ENCODE measurements around the gene MPP3. TPM values are rescaled to one million over a fixed set of nuclear protein-coding genes. Genes with fewer than 3 reads are reported as not detected.
"Not testable (repeated sequence)": the region's sequence is repeated elsewhere in the genome, so short reads cannot be mapped to it uniquely, and the experiment has no call there.

MPP3 gene
- total and polyA plus RNA-seq, 2 donors, result 0.61 to 1.5 TPM

GRCh38 chr17:43877031-43877430, 44.1 kb upstream of the MPP3 start:
- Histone ChIP-seq H3K9me3 (ENCODE audit: control insufficient read depth in 2 of 2, insufficient read depth in 1 of 2, low read length in 1 of 2) (peaks cover 0 to 4% of the 10 kb centered on the region in 2 donors), H3K27ac (ENCODE audit: low read depth in 1 of 2, low read length in 1 of 2) (no peak overlapping the region), H3K4me3 (ENCODE audit: low read length in 2 of 2) (no peak overlapping the region), H3K36me3 (ENCODE audit: control insufficient read depth in 2 of 2, insufficient read depth in 2 of 2, low read length in 1 of 2) (no peaks in the 10 kb centered on the region), H3K4me1 (ENCODE audit: control insufficient read depth in 2 of 2, insufficient read depth in 2 of 2, low read length in 2 of 2) (no peaks in the 10 kb centered on the region), H3K27me3 (ENCODE audit: control insufficient read depth in 2 of 2, insufficient read depth in 1 of 2, low read length in 1 of 2) (peaks cover 0 to 7% of the 10 kb centered on the region in 2 donors)
- WGBS, result 96% methylated on average over 7 of the region's 7 CpGs
- DNase-seq (ENCODE audit: low read depth in 6 of 9, low spot score in 9 of 9), result no peak

- H3K4me1 ChIP-seq (ENCODE audit: control insufficient read depth in 2 of 2, insufficient read depth in 2 of 2, low read length in 2 of 2), result no peaks in the 10 kb centered on the region
- no peak overlapping the region for H3K27ac ChIP-seq (ENCODE audit: low read depth in 1 of 2, low read length in 1 of 2)
- no peak for DNase-seq (ENCODE audit: low read depth in 6 of 9, low spot score in 9 of 9)
- H3K4me3 ChIP-seq (ENCODE audit: low read length in 2 of 2), result no peak overlapping the region
- peaks cover 0 to 2% of the 10 kb centered on the region in 2 donors for H3K9me3 ChIP-seq (ENCODE audit: control insufficient read depth in 2 of 2, insufficient read depth in 1 of 2, low read length in 1 of 2)
- peaks cover 0 to 7% of the 10 kb centered on the region in 2 donors for H3K27me3 ChIP-seq (ENCODE audit: control insufficient read depth in 2 of 2, insufficient read depth in 1 of 2, low read length in 1 of 2)
- 88% methylated on average over 3 of the region's 3 CpGs for WGBS
- no peaks in the 10 kb centered on the region for H3K36me3 ChIP-seq (ENCODE audit: control insufficient read depth in 2 of 2, insufficient read depth in 2 of 2, low read length in 1 of 2)
Observed at GRCh38 chr17:43875476-43876147, 42.7 kb upstream of the MPP3 start.

- WGBS, result 98% methylated on average over 3 of the region's 3 CpGs
- H3K36me3 ChIP-seq (ENCODE audit: control insufficient read depth in 2 of 2, insufficient read depth in 2 of 2, low read length in 1 of 2), result no peaks in the 10 kb centered on the region
- H3K4me3 ChIP-seq (ENCODE audit: low read length in 2 of 2), result no peak overlapping the region
- peaks cover 0 to 6% of the 10 kb centered on the region in 2 donors for H3K27me3 ChIP-seq (ENCODE audit: control insufficient read depth in 2 of 2, insufficient read depth in 1 of 2, low read length in 1 of 2)
- no peaks in the 10 kb centered on the region for H3K4me1 ChIP-seq (ENCODE audit: control insufficient read depth in 2 of 2, insufficient read depth in 2 of 2, low read length in 2 of 2)
- DNase-seq (ENCODE audit: low read depth in 6 of 9, low spot score in 9 of 9), result no peak
- no peak overlapping the region for H3K27ac ChIP-seq (ENCODE audit: low read depth in 1 of 2, low read length in 1 of 2)
- H3K9me3 ChIP-seq (ENCODE audit: control insufficient read depth in 2 of 2, insufficient read depth in 1 of 2, low read length in 1 of 2), result no peaks in the 10 kb centered on the region
Observed at GRCh38 chr17:43874293-43874692, 41.3 kb upstream of the MPP3 start.

- 79% methylated on average over 6 of the region's 6 CpGs for WGBS
- DNase-seq (ENCODE audit: low read depth in 6 of 9, low spot score in 9 of 9), result no peak
- Histone ChIP-seq H3K9me3 (ENCODE audit: control insufficient read depth in 2 of 2, insufficient read depth in 1 of 2, low read length in 1 of 2) (no peaks in the 10 kb centered on the region), H3K4me1 (ENCODE audit: control insufficient read depth in 2 of 2, insufficient read depth in 2 of 2, low read length in 2 of 2) (no peaks in the 10 kb centered on the region), H3K4me3 (ENCODE audit: low read length in 2 of 2) (no peak overlapping the region), H3K36me3 (ENCODE audit: control insufficient read depth in 2 of 2, insufficient read depth in 2 of 2, low read length in 1 of 2) (no peaks in the 10 kb centered on the region), H3K27ac (ENCODE audit: low read depth in 1 of 2, low read length in 1 of 2) (no peak overlapping the region), H3K27me3 (ENCODE audit: control insufficient read depth in 2 of 2, insufficient read depth in 1 of 2, low read length in 1 of 2) (peaks cover 0 to 6% of the 10 kb centered on the region in 2 donors)
Observed at GRCh38 chr17:43873815-43874214, 40.9 kb upstream of the MPP3 start.

GRCh38 chr17:43873091-43873490, 40.1 kb upstream of the MPP3 start:
- H3K4me1 ChIP-seq (ENCODE audit: control insufficient read depth in 2 of 2, insufficient read depth in 2 of 2, low read length in 2 of 2), result no peaks in the 10 kb centered on the region
- 85% methylated on average over 5 of the region's 5 CpGs for WGBS
- no peak overlapping the region for H3K4me3 ChIP-seq (ENCODE audit: low read length in 2 of 2)
- H3K36me3 ChIP-seq (ENCODE audit: control insufficient read depth in 2 of 2, insufficient read depth in 2 of 2, low read length in 1 of 2), result no peaks in the 10 kb centered on the region
- DNase-seq (ENCODE audit: low read depth in 6 of 9, low spot score in 9 of 9), result no peak
- no peak overlapping the region for H3K27ac ChIP-seq (ENCODE audit: low read depth in 1 of 2, low read length in 1 of 2)
- H3K9me3 ChIP-seq (ENCODE audit: control insufficient read depth in 2 of 2, insufficient read depth in 1 of 2, low read length in 1 of 2), result no peaks in the 10 kb centered on the region
- H3K27me3 ChIP-seq (ENCODE audit: control insufficient read depth in 2 of 2, insufficient read depth in 1 of 2, low read length in 1 of 2), result peaks cover 0 to 3% of the 10 kb centered on the region in 2 donors

- no peak for DNase-seq (ENCODE audit: low read depth in 6 of 9, low spot score in 9 of 9)
- Histone ChIP-seq H3K4me3 (ENCODE audit: low read length in 2 of 2) (no peak overlapping the region), H3K27me3 (ENCODE audit: control insufficient read depth in 2 of 2, insufficient read depth in 1 of 2, low read length in 1 of 2) (peaks cover 0 to 3% of the 10 kb centered on the region in 2 donors), H3K36me3 (ENCODE audit: control insufficient read depth in 2 of 2, insufficient read depth in 2 of 2, low read length in 1 of 2) (no peaks in the 10 kb centered on the region), H3K4me1 (ENCODE audit: control insufficient read depth in 2 of 2, insufficient read depth in 2 of 2, low read length in 2 of 2) (no peaks in the 10 kb centered on the region), H3K27ac (ENCODE audit: low read depth in 1 of 2, low read length in 1 of 2) (no peak overlapping the region), H3K9me3 (ENCODE audit: control insufficient read depth in 2 of 2, insufficient read depth in 1 of 2, low read length in 1 of 2) (no peaks in the 10 kb centered on the region)
- WGBS, result 89% methylated on average over 14 of the region's 14 CpGs
Observed at GRCh38 chr17:43871946-43872690, 39.2 kb upstream of the MPP3 start.

GRCh38 chr17:43869031-43869430, 36.1 kb upstream of the MPP3 start:
- not testable (repeated sequence) for DNase-seq (ENCODE audit: low read depth in 6 of 9, low spot score in 9 of 9); H3K36me3 ChIP-seq (ENCODE audit: control insufficient read depth in 2 of 2, insufficient read depth in 2 of 2, low read length in 1 of 2); H3K4me3 ChIP-seq (ENCODE audit: low read length in 2 of 2); H3K9me3 ChIP-seq (ENCODE audit: control insufficient read depth in 2 of 2, insufficient read depth in 1 of 2, low read length in 1 of 2); H3K27me3 ChIP-seq (ENCODE audit: control insufficient read depth in 2 of 2, insufficient read depth in 1 of 2, low read length in 1 of 2); H3K27ac ChIP-seq (ENCODE audit: low read depth in 1 of 2, low read length in 1 of 2); H3K4me1 ChIP-seq (ENCODE audit: control insufficient read depth in 2 of 2, insufficient read depth in 2 of 2, low read length in 2 of 2)
- WGBS, result 91% methylated on average over 6 of the region's 6 CpGs

GRCh38 chr17:43868226-43868994, 35.5 kb upstream of the MPP3 start:
- DNase-seq (ENCODE audit: low read depth in 6 of 9, low spot score in 9 of 9), result peak in 1 of 9 donors; percentile 5
- H3K9me3 ChIP-seq (ENCODE audit: control insufficient read depth in 2 of 2, insufficient read depth in 1 of 2, low read length in 1 of 2), result no peaks in the 10 kb centered on the region
- WGBS, result 84% methylated on average over 10 of the region's 10 CpGs
- H3K4me1 ChIP-seq (ENCODE audit: control insufficient read depth in 2 of 2, insufficient read depth in 2 of 2, low read length in 2 of 2), result no peaks in the 10 kb centered on the region
- no peaks in the 10 kb centered on the region for H3K36me3 ChIP-seq (ENCODE audit: control insufficient read depth in 2 of 2, insufficient read depth in 2 of 2, low read length in 1 of 2)
- no peaks in the 10 kb centered on the region for H3K27me3 ChIP-seq (ENCODE audit: control insufficient read depth in 2 of 2, insufficient read depth in 1 of 2, low read length in 1 of 2)
- H3K27ac ChIP-seq (ENCODE audit: low read depth in 1 of 2, low read length in 1 of 2), result no peak overlapping the region
- no peak overlapping the region for H3K4me3 ChIP-seq (ENCODE audit: low read length in 2 of 2)
